CD14-positive monocyte (primary cell): ENCODE measurements around the gene THEMIS. TPM values are rescaled to one million over a fixed set of nuclear protein-coding genes. Genes with fewer than 3 reads are reported as not detected.

ENCODE experiments used
- DNase-seq, 3 donors: peaks; one replicate each; pipeline ENCODE4 v3.0.0-alpha.2; 2011 to 2022
- H2AFZ ChIP-seq: 2 replicates; pipeline ENCODE4 v1.6.0; 2012; ENCODE audit warnings: mild to moderate bottlenecking, low read depth, low read length, inconsistent platforms; ENCODE audit not compliant: insufficient read depth, poor library complexity, severe bottlenecking
- H3K27ac ChIP-seq, 2 donors: 1 replicate in 1 of 2; 2 replicates in 1 of 2; pipeline ENCODE4 v1.5.1; 2012 to 2013; ENCODE audit warnings: low read length in 2 of 2, control low read depth in 1 of 2, inconsistent platforms in 1 of 2, low read depth in 1 of 2, mild to moderate bottlenecking in 1 of 2
- H3K27me3 ChIP-seq, 2 donors: one replicate each; pipeline versions ENCODE4 v1.6.0 to v1.6.1; 2011 to 2013; ENCODE audit warnings: low read length in 2 of 2; ENCODE audit not compliant: control insufficient read depth in 2 of 2, insufficient read depth in 2 of 2
- H3K36me3 ChIP-seq, 2 donors: replicated peaks in 1 of 2; 1 replicate in 1 of 2; 2 replicates in 1 of 2; pipeline versions ENCODE4 v1.5.1 to v1.6.1; 2012 to 2013; ENCODE audit warnings: low read length in 2 of 2, control low read depth in 1 of 2, inconsistent platforms in 1 of 2, mild to moderate bottlenecking in 1 of 2; ENCODE audit not compliant: insufficient read depth in 2 of 2, control insufficient read depth in 1 of 2
- H3K4me1 ChIP-seq, 2 donors: 1 replicate in 1 of 2; 2 replicates in 1 of 2; pipeline versions ENCODE4 v1.5.1 to v1.6.1; 2012 to 2013; ENCODE audit warnings: low read length in 2 of 2, control low read depth in 1 of 2, inconsistent platforms in 1 of 2, mild to moderate bottlenecking in 1 of 2, moderate library complexity in 1 of 2; ENCODE audit not compliant: insufficient read depth in 2 of 2, control insufficient read depth in 1 of 2
- H3K4me2 ChIP-seq: replicated peaks from 2 replicates; pipeline ENCODE3; 2012; ENCODE audit warnings: low read length, moderate library complexity, mild to moderate bottlenecking; ENCODE audit not compliant: poor library complexity, severe bottlenecking; ENCODE audit errors: extremely low read depth
- H3K4me3 ChIP-seq, 3 experiments: fragments of 200-600 bp in 1 of 3; sonication (generic) in 1 of 3; replicated peaks in 1 of 3; 1 replicate in 2 of 3; 2 replicates in 1 of 3; pipeline ENCODE4 v1.5.1; 2011 to 2013; ENCODE audit warnings: low read length in 3 of 3, mild to moderate bottlenecking in 3 of 3, control low read depth in 2 of 3, low read depth in 2 of 3, inconsistent platforms in 1 of 3, moderate library complexity in 1 of 3
- H3K79me2 ChIP-seq: 2 replicates; pipeline ENCODE4 v1.6.0; 2012; ENCODE audit warnings: mild to moderate bottlenecking, control low read depth, inconsistent platforms, low read length, moderate library complexity; ENCODE audit not compliant: insufficient read depth
- H3K9ac ChIP-seq: 2 replicates; pipeline ENCODE4 v1.6.0; 2017; ENCODE audit warnings: low read length, mild to moderate bottlenecking; ENCODE audit not compliant: insufficient read depth, poor library complexity, severe bottlenecking
- H3K9me3 ChIP-seq, 2 donors: replicated peaks in 1 of 2; 1 replicate in 1 of 2; 2 replicates in 1 of 2; pipeline versions ENCODE4 v1.5.1 to v1.6.1; 2012 to 2013; ENCODE audit warnings: low read length in 2 of 2, control low read depth in 1 of 2; ENCODE audit not compliant: control insufficient read depth in 1 of 2, insufficient read depth in 1 of 2
- H4K20me1 ChIP-seq: 2 replicates; pipeline ENCODE4 v1.6.0; 2012; ENCODE audit warnings: mild to moderate bottlenecking, low read length, control low read depth, moderate library complexity; ENCODE audit not compliant: insufficient read depth
- H3K27ac Mint-ChIP-seq, 7 donors: one replicate each; pipeline ENCODE4 v1.8.0; 2020; ENCODE audit warnings: mild to moderate bottlenecking in 7 of 7, mixed read lengths in 7 of 7, moderate library complexity in 6 of 7, inconsistent platforms in 2 of 7
- H3K27me3 Mint-ChIP-seq, 3 donors: one replicate each; pipeline ENCODE4 v1.8.0; 2021 to 2022; ENCODE audit warnings: low read depth in 3 of 3, mild to moderate bottlenecking in 3 of 3, mixed read lengths in 3 of 3, moderate library complexity in 3 of 3, inconsistent platforms in 1 of 3
- H3K36me3 Mint-ChIP-seq, 2 donors: one replicate each; pipeline ENCODE4 v1.8.0; 2020; ENCODE audit warnings: mixed read lengths in 2 of 2, inconsistent platforms in 1 of 2, mild to moderate bottlenecking in 1 of 2
- H3K4me1 Mint-ChIP-seq: one replicate; pipeline ENCODE4 v1.8.0; 2020; ENCODE audit warnings: mild to moderate bottlenecking, mixed read lengths
- H3K4me3 Mint-ChIP-seq, 2 donors: one replicate each; pipeline ENCODE4 v1.8.0; 2020; ENCODE audit warnings: mild to moderate bottlenecking in 2 of 2, mixed read lengths in 2 of 2, moderate library complexity in 1 of 2
- H3K9me3 Mint-ChIP-seq, 7 donors: one replicate each; pipeline ENCODE4 v1.8.0; 2020 to 2022; ENCODE audit warnings: mixed read lengths in 7 of 7, mild to moderate bottlenecking in 6 of 7, moderate library complexity in 6 of 7, inconsistent platforms in 2 of 7
- CTCF ChIP-seq: fragments of 200-600 bp; IDR thresholded peaks from one replicate; pipeline ENCODE4 v1.8.0; 2022; ENCODE audit warnings: antibody characterized with exemption, mild to moderate bottlenecking
- WGBS: methylation state at CpG from one replicate; pipeline ENCODE4 v1.1.5; 2013; ENCODE audit warnings: missing lambda C conversion rate; ENCODE audit not compliant: insufficient coverage; 5-methylcytosine and 5-hydroxymethylcytosine counted together
- intact Hi-C, 2 donors: fragments of 100-400 bp; cut with micrococcal nuclease; formaldehyde crosslinking; loops; one replicate each; pipeline versions ENCODE4 v1.15.0 to v1.15.1; 2023
- polyA plus RNA-seq, 3 donors: library from polyadenylated mRNA; depleted of rRNA in 1 of 3; unstranded in 2 of 3; stranded (reverse) in 1 of 3; fragments of 300-500 nt in 2 of 3; fragments of >200 nt in 1 of 3; fragmentation: Illumina TruSeq in 2 of 3; gene quantifications; 1 replicate in 2 of 3; 2 replicates in 1 of 3; pipeline ENCODE4 v1.2.3, GENCODE V29; 2012 to 2021

THEMIS gene
- polyA plus RNA-seq, 3 donors: 0.13 to 0.16 TPM; not detected in 1

GRCh38 chr6:127832381-127832780 lies 68.5 kb downstream of the THEMIS start:
- no CpG with 5 or more reads among the region's 1 CpG for WGBS
- Histone ChIP-seq H4K20me1 (no peaks in the 10 kb centered on the region), H3K9me3 (no peaks in the 10 kb centered on the region), H3K79me2 (no peaks in the 10 kb centered on the region), H3K27me3 (no peaks in the 10 kb centered on the region), H3K9ac (no peak overlapping the region), H3K4me1 (no peaks in the 10 kb centered on the region), H3K4me2 (no peak overlapping the region), H2AFZ (no peak overlapping the region), H3K27ac (no peak overlapping the region), H3K36me3 (no peaks in the 10 kb centered on the region), H3K4me3 (no peak overlapping the region)
- intact Hi-C loops: no loop called here
- H3K36me3 Mint-ChIP-seq: no peaks in the 10 kb centered on the region
- H3K27ac Mint-ChIP-seq: no peak overlapping the region
- H3K27me3 Mint-ChIP-seq: no peaks in the 10 kb centered on the region
- no peak for TF ChIP-seq CTCF
- no peak for DNase-seq
- H3K9me3 Mint-ChIP-seq: peaks cover 0 to 7% (median 0%) of the 10 kb centered on the region in 7 donors
- H3K4me1 Mint-ChIP-seq: no peaks in the 10 kb centered on the region
- H3K4me3 Mint-ChIP-seq: no peak overlapping the region

DNA sequence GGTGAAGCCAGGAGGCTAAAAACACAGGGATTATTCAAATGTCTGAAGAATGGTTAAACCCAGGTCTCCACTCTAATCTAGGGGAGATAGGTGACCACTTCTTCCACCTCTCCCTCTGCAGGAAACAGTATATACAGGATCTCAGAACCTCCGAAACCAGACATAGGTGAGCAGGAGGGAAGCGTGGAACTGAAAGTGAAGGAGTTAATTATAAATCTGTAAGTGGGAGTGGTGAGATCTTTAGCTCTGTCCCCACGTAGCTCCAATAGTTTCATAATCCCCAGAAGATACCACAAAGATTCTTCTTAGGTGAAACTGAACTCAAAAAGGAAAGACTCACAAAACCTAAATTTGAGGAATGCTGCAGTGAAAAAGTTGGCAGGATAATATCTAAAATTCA lies 76.8 kb downstream of the THEMIS start:
- no peak overlapping the region for H3K27ac Mint-ChIP-seq

More for the DNA sequence above, 76.8 kb downstream of the THEMIS start:
- Histone ChIP-seq H3K36me3 (no peaks in the 10 kb centered on the region), H3K27ac (no peak overlapping the region), H3K9me3 (no peaks in the 10 kb centered on the region), H3K9ac (no peak overlapping the region), H4K20me1 (no peaks in the 10 kb centered on the region), H3K79me2 (no peaks in the 10 kb centered on the region), H3K4me1 (no peaks in the 10 kb centered on the region), H2AFZ (no peak overlapping the region), H3K4me3 (no peak overlapping the region), H3K27me3 (no peaks in the 10 kb centered on the region), H3K4me2 (no peak overlapping the region)
- Mint-ChIP-seq H3K9me3 (peaks cover 0 to 12% (median 4%) of the 10 kb centered on the region in 7 donors), H3K36me3 (no peaks in the 10 kb centered on the region), H3K4me1 (no peaks in the 10 kb centered on the region), H3K27me3 (peaks cover 0 to 2% (median 0%) of the 10 kb centered on the region in 3 donors), H3K4me3 (no peak overlapping the region)
- no CpG with 5 or more reads among the region's 3 CpGs for WGBS
- intact Hi-C loops: no loop called here
- no peak for TF ChIP-seq CTCF
- no peak for DNase-seq
